NCI-H1092 (cell line): Measurements from ENCODE around the gene ADARB2.
"Not testable (repeated sequence)": the region's sequence is repeated elsewhere in the genome, so short reads cannot be mapped to it uniquely, and the experiment has no call there.

Source experiments
- DNase-seq: peaks from one replicate; lab custom pipeline; 2025; lab: John Stamatoyannopoulos, UW

The ADARB2 gene

GRCh38 chr10:1737222-1738061 lies at the start of gene ADARB2:
Gene ADARB2, minus strand, starts transcription at chr10:1737525.
- DNase-seq = peak; percentile 94

GRCh38 chr10:1785835-1786234 lies 48.5 kb upstream of the ADARB2 start:
- no peak for DNase-seq

- DNase-seq = no peak
Observed at GRCh38 chr10:1782841-1783240, 45.5 kb upstream of the ADARB2 start.

- DNase-seq = no peak
Observed at GRCh38 chr10:1779796-1780195, 42.5 kb upstream of the ADARB2 start.

GRCh38 chr10:1778375-1778969 lies 41.1 kb upstream of the ADARB2 start:
- no peak for DNase-seq

- DNase-seq = no peak
Observed at GRCh38 chr10:1776127-1776662, 38.9 kb upstream of the ADARB2 start.

- no peak for DNase-seq
Observed at GRCh38 chr10:1774796-1775195, 37.5 kb upstream of the ADARB2 start.

- not testable (repeated sequence) for DNase-seq
Observed at GRCh38 chr10:1773204-1773603, 35.9 kb upstream of the ADARB2 start.

GRCh38 chr10:1766049-1766448 lies 28.7 kb upstream of the ADARB2 start:
- DNase-seq = no peak

- no peak for DNase-seq
Observed at GRCh38 chr10:1762076-1762475, 24.8 kb upstream of the ADARB2 start.

GRCh38 chr10:1754506-1755153 lies 17.3 kb upstream of the ADARB2 start:
- no peak for DNase-seq

- no peak for DNase-seq
Observed at GRCh38 chr10:1752153-1752552, 14.8 kb upstream of the ADARB2 start.

- DNase-seq = no peak
Observed at GRCh38 chr10:1747590-1748157, 10.3 kb upstream of the ADARB2 start.

- no peak for DNase-seq
Observed at GRCh38 chr10:1746796-1747195, 9.5 kb upstream of the ADARB2 start.

GRCh38 chr10:1745780-1746456 lies 8.6 kb upstream of the ADARB2 start:
- DNase-seq = no peak

GRCh38 chr10:1744524-1744923 lies 7.2 kb upstream of the ADARB2 start:
- DNase-seq = no peak

- no peak for DNase-seq
Observed at GRCh38 chr10:1743141-1743540, 5.8 kb upstream of the ADARB2 start.

GRCh38 chr10:1741450-1741849 lies 4.1 kb upstream of the ADARB2 start:
- no peak for DNase-seq

- no peak for DNase-seq
Observed at GRCh38 chr10:1739751-1740150, 2.4 kb upstream of the ADARB2 start.

GRCh38 chr10:1738950-1739349 lies 1.6 kb upstream of the ADARB2 start:
- DNase-seq = no peak

GRCh38 chr10:1736972-1737221 lies 428 bp downstream of the ADARB2 start:
- DNase-seq = no peak
